HG03060 (cell line): ENCODE results near the gene SPDYC.

Experiments used
- ATAC-seq: cut with Tn5 transposase; IDR thresholded peaks from one replicate; pipeline ENCODE4 v1.9.1; 2021; ENCODE audit warnings: low read depth, moderate number of reproducible peaks; ENCODE audit not compliant: unreplicated experiment

The SPDYC gene

DNA sequence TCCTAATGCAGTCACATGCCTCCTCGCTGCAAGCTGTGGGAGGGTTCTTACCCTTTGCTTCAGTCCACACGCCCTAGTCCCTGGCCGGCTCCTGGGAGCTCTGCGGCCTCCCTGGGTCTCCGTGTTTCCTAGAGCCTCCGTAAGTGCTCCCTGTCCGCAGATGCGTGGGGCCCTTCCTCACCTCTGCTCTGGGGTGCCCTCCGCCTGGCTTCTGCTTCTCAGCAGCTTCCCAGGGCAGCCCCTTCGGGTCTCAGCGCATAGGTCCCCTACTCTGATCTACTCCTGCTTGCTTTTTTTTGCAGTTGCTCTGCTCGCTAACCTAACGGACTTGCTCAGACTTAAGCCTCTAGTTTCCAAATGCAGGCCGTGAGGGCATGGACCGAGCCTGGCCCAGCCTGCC, 34.1 kb downstream of the SPDYC start:
- ATAC-seq: no peak

GRCh38 chr11:65204646-65205601, 34.9 kb downstream of the SPDYC start:
- ATAC-seq: no peak

GRCh38 chr11:65205602-65205967, 35.6 kb downstream of the SPDYC start:
- no peak for ATAC-seq

DNA sequence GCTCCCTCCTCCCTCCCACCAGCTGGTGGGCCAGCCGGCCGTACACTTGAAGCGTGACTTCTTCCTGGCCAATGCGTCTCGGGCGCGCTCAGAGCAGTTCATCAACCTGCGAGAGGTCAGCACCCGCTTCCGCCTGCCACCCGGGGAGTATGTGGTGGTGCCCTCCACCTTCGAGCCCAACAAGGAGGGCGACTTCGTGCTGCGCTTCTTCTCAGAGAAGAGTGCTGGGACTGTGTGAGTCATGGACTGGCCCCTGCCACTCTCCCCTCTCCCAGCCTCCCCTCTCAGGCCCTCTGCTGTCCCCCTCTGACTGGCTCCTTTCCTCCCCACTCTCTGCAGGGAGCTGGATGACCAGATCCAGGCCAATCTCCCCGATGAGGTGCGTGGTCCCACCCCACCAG, 36.4 kb downstream of the SPDYC start:
- ATAC-seq: no peak

DNA sequence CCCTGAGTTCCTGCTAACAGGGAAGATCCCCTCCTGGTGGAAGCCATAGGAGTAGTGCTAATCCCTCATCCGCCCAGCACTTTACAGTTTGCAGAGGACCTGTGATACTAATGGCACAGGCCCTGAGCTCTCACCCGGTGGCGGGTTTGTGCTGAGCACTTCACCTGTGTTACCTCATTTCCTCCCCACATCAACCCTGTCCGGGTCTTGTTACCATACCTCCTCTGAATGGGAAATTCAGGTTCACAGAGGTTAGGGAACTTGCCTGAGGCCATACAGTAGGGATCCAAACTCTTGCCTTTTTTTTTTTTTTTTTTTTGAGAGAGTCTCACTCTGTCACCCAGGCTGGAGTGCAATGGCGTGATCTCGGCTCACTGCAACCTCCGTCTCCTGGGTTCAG, 36.9 kb downstream of the SPDYC start:
- ATAC-seq: no peak

GRCh38 chr11:65207918-65208784, 38.1 kb downstream of the SPDYC start:
- no peak for ATAC-seq

DNA sequence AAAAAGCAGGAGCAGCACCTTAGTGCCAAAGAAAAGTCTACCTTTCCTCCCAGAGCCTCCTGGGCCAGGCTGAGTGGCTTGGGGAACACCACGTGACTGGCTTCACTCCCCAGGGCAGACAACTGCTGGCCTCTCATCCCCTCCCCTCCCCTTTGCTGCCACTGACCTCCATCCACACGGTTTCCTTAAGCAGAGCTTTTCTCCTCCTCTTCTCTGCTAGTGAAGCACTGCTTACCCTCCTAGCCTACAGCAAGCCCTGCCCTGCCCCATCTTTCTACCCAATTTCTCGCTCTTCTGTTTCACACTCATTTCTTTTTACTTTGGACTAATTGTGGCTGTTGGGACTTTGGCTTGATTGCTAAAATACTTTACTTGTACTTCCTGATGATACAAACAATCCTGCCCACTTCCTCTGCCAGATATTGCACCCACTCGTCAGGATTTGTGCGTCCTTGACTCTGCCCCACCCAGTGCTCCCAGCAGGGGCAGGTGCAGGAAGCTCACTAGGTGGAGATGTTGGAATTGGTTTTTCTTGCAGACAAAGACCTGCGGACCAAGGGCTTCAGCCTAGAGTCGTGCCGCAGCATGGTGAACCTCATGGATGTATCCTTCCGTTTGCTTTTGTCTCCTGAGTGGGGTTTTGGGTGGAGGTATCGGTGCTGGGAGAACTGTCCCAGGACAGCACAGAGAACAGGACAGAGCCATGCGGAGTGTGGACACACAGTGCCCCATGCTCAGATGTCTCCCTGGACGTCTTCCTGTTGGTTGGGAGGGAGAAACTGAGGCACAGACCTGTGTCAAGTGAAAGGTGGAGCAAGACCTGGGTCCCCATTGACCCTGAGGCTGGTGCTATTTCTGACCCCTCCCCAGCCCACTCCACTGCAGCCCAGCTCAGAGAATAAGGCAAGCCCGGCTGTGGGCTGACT, 39.0 kb downstream of the SPDYC start:
- ATAC-seq: no peak

GRCh38 chr11:65209711-65210360, 39.8 kb downstream of the SPDYC start:
- ATAC-seq: no peak

DNA sequence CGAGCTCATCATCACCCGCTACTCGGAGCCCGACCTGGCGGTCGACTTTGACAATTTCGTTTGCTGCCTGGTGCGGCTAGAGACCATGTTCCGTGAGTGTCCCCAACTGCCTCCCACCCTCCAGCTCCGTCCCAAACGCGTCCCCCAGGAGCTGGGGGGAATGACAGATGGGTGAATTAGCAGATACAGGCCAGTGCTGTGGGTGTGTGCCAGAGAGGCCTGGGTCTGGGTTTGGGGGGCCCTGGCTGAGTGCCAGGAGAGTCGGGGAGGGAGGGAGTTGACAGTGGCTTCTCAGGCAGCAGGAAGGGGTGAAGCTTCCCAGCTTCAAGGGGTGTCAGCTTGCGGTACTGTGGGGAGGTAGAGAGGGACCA, 40.3 kb downstream of the SPDYC start:
- ATAC-seq: no peak

DNA sequence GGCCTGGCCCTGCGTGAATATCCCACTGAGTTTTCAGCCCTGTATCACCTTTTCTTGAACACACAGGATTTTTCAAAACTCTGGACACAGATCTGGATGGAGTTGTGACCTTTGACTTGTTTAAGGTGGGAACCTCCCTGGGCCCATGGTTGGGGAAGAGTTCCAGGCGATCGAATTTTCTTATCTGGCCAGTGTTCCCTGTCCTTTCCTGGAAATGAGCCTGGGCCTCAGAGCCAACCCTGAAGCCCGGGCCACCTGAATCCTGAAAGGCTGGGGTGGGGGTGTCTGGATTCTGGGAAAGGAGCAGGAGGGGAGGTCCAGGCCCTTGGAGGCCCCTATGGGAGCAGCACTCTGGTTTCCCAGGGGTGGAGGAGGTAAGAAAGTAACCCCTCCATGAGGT, 40.7 kb downstream of the SPDYC start:
- ATAC-seq: no peak

DNA sequence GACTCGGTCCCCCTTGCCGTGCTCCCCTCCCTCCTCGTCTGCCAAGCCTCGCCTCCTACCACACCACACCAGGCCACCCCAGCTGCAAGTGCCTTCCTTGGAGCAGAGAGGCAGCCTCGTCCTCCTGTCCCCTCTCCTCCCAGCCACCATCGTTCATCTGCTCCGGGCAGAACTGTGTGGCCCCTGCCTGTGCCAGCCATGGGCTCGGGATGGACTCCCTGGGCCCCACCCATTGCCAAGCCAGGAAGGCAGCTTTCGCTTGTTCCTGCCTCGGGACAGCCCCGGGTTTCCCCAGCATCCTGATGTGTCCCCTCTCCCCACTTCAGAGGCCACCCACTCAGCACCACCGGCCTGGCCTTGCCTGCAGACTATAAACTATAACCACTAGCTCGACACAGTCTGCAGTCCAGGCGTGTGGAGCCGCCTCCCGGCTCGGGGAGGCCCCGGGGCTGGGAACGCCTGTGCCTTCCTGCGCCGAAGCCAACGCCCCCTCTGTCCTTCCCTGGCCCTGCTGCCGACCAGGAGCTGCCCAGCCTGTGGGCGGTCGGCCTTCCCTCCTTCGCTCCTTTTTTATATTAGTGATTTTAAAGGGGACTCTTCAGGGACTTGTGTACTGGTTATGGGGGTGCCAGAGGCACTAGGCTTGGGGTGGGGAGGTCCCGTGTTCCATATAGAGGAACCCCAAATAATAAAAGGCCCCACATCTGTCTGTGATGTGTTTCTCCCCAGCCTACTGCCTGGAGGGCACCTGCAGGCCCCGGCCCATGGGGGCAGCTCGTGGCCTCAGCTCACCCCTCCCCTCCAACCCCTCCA, 41.5 kb downstream of the SPDYC start:
- no peak for ATAC-seq

GRCh38 chr11:65212226-65212801, 42.3 kb downstream of the SPDYC start:
- no peak for ATAC-seq

DNA sequence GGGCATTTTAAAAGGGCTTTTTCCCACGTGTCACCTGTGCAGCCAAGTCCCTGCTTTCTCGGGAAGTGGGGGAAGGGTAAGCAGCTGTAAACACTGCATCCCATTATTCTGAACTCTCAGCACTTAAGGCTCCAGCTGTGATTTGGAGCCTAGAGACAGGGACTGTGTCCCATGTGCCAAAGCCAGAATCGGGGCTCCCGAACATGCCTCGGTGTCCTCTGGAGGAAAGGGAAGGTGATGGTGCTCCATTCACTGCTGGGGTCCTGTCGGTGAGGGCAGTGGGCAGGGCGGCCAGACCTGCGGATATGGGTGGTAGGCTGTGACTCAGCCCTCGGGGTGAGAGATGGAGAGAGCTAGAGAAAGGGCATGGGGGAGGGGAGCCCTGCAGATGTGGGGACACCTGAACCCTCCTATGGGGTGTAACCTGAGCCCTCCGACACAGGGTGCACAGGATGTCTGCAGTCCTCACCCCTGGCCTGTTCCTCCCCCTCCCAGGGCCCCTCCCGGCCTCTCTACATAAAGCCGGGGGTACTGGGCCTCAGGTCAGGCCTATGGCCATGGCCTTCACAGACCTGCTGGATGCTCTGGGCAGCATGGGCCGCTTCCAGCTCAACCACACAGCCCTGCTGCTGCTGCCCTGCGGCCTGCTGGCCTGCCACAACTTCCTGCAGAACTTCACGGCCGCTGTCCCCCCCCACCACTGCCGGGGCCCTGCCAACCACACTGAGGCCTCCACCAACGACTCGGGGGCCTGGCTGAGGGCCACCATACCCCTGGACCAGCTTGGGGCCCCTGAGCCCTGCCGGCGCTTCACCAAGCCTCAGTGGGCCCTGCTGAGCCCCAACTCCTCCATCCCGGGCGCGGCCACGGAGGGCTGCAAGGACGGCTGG, 43.5 kb downstream of the SPDYC start:
- ATAC-seq: no peak

DNA sequence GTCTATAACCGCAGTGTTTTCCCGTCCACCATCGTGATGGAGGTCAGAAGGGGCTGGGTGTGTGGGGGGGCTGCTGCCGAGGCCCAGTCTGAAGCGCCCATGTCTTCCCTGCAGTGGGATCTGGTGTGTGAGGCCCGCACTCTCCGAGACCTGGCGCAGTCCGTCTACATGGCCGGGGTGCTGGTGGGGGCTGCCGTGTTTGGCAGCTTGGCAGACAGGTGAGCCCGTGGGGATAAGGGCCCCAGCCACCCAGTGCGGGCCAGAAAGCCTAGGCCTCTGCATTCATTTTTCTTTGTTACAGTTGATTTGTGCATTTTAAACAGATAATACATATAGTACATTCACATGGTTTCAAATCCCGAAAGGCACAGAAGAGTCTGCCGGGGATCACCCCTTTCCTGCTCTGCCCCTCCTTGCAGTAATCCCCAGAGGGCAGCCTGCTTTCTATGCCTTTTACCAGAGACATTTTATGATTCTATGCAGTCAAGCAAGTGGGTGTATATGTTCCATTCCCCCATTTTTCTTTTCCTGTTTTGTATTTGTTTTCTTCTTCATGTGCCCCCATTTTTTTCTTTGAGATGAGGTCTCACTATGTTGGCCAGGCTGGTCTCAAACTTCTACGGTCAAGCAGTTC, 44.3 kb downstream of the SPDYC start:
- no peak for ATAC-seq

- ATAC-seq: no peak
These were observed 45.5 kb downstream of the SPDYC start for GRCh38 chr11:65215441-65216076.

GRCh38 chr11:65216830-65217229, 46.8 kb downstream of the SPDYC start:
- no peak for ATAC-seq
